GM15510 (cell line): ENCODE measurements around the gene LRIT1.

Source experiments
- POLR2A ChIP-seq: IDR thresholded peaks from 3 replicates; pipeline ENCODE4 v1.6.1; 2011; ENCODE audit warnings: borderline replicate concordance; ENCODE audit not compliant: insufficient read length; ENCODE audit errors: extremely low read depth

The LRIT1 gene

GRCh38 chr10:84241185-84241790 lies at the start of gene LRIT1:
LRIT1 (minus strand) TSS chr10:84241546; CDS start chr10:84241439, 107 bp downstream.
- TF ChIP-seq POLR2A = no peak

- no peak for TF ChIP-seq POLR2A
Measured at GRCh38 chr10:84290235-84290634, 48.9 kb upstream of the LRIT1 start.

GRCh38 chr10:84289521-84290200 lies 48.3 kb upstream of the LRIT1 start:
- no peak for TF ChIP-seq POLR2A

GRCh38 chr10:84288151-84288550 lies 46.8 kb upstream of the LRIT1 start:
- no peak for TF ChIP-seq POLR2A

- TF ChIP-seq POLR2A = no peak
Measured at GRCh38 chr10:84286695-84287094, 45.3 kb upstream of the LRIT1 start.

GRCh38 chr10:84270708-84271107 lies 29.4 kb upstream of the LRIT1 start:
- no peak for TF ChIP-seq POLR2A

GRCh38 chr10:84269773-84270172 lies 28.4 kb upstream of the LRIT1 start:
- TF ChIP-seq POLR2A = no peak

GRCh38 chr10:84269162-84269561 lies 27.8 kb upstream of the LRIT1 start:
- TF ChIP-seq POLR2A = no peak

GRCh38 chr10:84267503-84268126 lies 26.3 kb upstream of the LRIT1 start:
- TF ChIP-seq POLR2A = no peak

- TF ChIP-seq POLR2A = no peak
Measured at GRCh38 chr10:84265418-84265817, 24.1 kb upstream of the LRIT1 start.

GRCh38 chr10:84264611-84265141 lies 23.3 kb upstream of the LRIT1 start:
- no peak for TF ChIP-seq POLR2A

- no peak for TF ChIP-seq POLR2A
Measured at GRCh38 chr10:84263716-84264115, 22.4 kb upstream of the LRIT1 start.

- no peak for TF ChIP-seq POLR2A
Measured at GRCh38 chr10:84262190-84262956, 21.0 kb upstream of the LRIT1 start.

GRCh38 chr10:84261236-84261915 lies 20.0 kb upstream of the LRIT1 start:
- no peak for TF ChIP-seq POLR2A

GRCh38 chr10:84258034-84258695 lies 16.8 kb upstream of the LRIT1 start:
- no peak for TF ChIP-seq POLR2A
